Caco-2 (cell line): ENCODE measurements around the gene RAB6D. TPM values are rescaled to one million over a fixed set of nuclear protein-coding genes. Genes with fewer than 3 reads are reported as not detected.

ENCODE experiments used
- total RNA-seq: library from RNA; stranded (reverse); gene quantifications from 2 replicates; pipeline ENCODE4 v1.2.3, GENCODE V29; 2022

RAB6D gene
- total RNA-seq, 1 experiment from 2014 or later, result 0.39 TPM

Other genes starting within 250 kb of the RAB6D start
- gene POTEE, start 154.6 kb downstream of the RAB6D start, total RNA-seq, result 7.6 and 8.0 TPM in 2 replicates
- 0.23 TPM in 1 of 2 replicates, not detected in the other for gene TUBA3D, start 112.0 kb upstream of the RAB6D start, total RNA-seq
- gene MZT2A, start 128.2 kb upstream of the RAB6D start, total RNA-seq, result 275 and 285 TPM in 2 replicates
- gene CCDC74A, start 163.7 kb upstream of the RAB6D start, total RNA-seq, result 0.36 TPM in 1 of 2 replicates, not detected in the other